HFFc6 (cell line): Measurements from ENCODE around the gene CLIC5. TPM values are rescaled to one million over a fixed set of nuclear protein-coding genes. Genes with fewer than 3 reads are reported as not detected.

Experiments
- DNase-seq: peaks from one replicate; pipeline ENCODE4 v3.0.0-alpha.2; 2018
- H3K27ac Mint-ChIP-seq: 2 replicates; pipeline ENCODE4 v1.8.0; 2020; ENCODE audit warnings: mild to moderate bottlenecking, mixed read lengths
- H3K27me3 Mint-ChIP-seq: 2 replicates; pipeline ENCODE4 v1.8.0; 2021; ENCODE audit warnings: mild to moderate bottlenecking, moderate library complexity, mixed read lengths; ENCODE audit not compliant: insufficient read depth
- H3K36me3 Mint-ChIP-seq: 2 replicates; pipeline ENCODE4 v1.8.0; 2021; ENCODE audit warnings: low read depth, mixed read lengths
- H3K4me1 Mint-ChIP-seq: 2 replicates; pipeline ENCODE4 v1.8.0; 2020; ENCODE audit warnings: low read depth, mixed read lengths
- H3K4me3 Mint-ChIP-seq: 2 replicates; pipeline ENCODE4 v1.8.0; 2020; ENCODE audit warnings: mild to moderate bottlenecking, moderate library complexity, mixed read lengths
- H3K9me3 Mint-ChIP-seq: 2 replicates; pipeline ENCODE4 v1.8.0; 2020; ENCODE audit warnings: mild to moderate bottlenecking, mixed read lengths
- CTCF ChIP-seq: fragments of 200-600 bp; sonication (generic); IDR thresholded peaks from 2 replicates; pipeline ENCODE4 v1.5.0; 2021; ENCODE audit warnings: antibody characterized with exemption, mild to moderate bottlenecking
- total RNA-seq, 6 experiments: library from RNA; stranded (reverse); fragmentation: NEBNext Ultra II Directional; extraction: Animal tissue kit (Norgen Biotek cat#: 25700); gene quantifications; 2 replicates in 1 of 6; 3 replicates in 5 of 6; pipeline ENCODE4 v1.2.3, GENCODE V29; 2021

Gene CLIC5
- total RNA-seq, 6 experiments from 2014 or later = not detected

- Mint-ChIP-seq H3K9me3 (no peaks in the 10 kb centered on the region), H3K36me3 (no peaks in the 10 kb centered on the region), H3K4me3 (no peak overlapping the region), H3K4me1 (no peaks in the 10 kb centered on the region), H3K27ac (no peak overlapping the region), H3K27me3 (peaks cover 24% of the 10 kb centered on the region)
- no peak for DNase-seq
- TF ChIP-seq CTCF = no peak
These were observed 178.0 kb downstream of the CLIC5 start for GRCh38 chr6:45837541-45838200.

GRCh38 chr6:45836984-45837383 lies 178.7 kb downstream of the CLIC5 start:
- DNase-seq = no peak
- Mint-ChIP-seq H3K4me3 (no peak overlapping the region), H3K36me3 (no peaks in the 10 kb centered on the region), H3K9me3 (no peaks in the 10 kb centered on the region), H3K27ac (no peak overlapping the region), H3K27me3 (peaks cover 25% of the 10 kb centered on the region), H3K4me1 (no peaks in the 10 kb centered on the region)
- TF ChIP-seq CTCF = no peak

GRCh38 chr6:45836438-45836824 lies 179.2 kb downstream of the CLIC5 start:
- Mint-ChIP-seq H3K36me3 (no peaks in the 10 kb centered on the region), H3K4me1 (no peaks in the 10 kb centered on the region), H3K27me3 (peaks cover 31% of the 10 kb centered on the region), H3K27ac (no peak overlapping the region), H3K9me3 (no peaks in the 10 kb centered on the region), H3K4me3 (no peak overlapping the region)
- DNase-seq = no peak
- no peak for TF ChIP-seq CTCF

- DNase-seq = no peak
- TF ChIP-seq CTCF = no peak
- Mint-ChIP-seq H3K9me3 (no peaks in the 10 kb centered on the region), H3K4me1 (peaks cover 5% of the 10 kb centered on the region), H3K27ac (no peak overlapping the region), H3K36me3 (no peaks in the 10 kb centered on the region), H3K27me3 (peaks cover 32% of the 10 kb centered on the region), H3K4me3 (no peak overlapping the region)
These were observed 179.8 kb downstream of the CLIC5 start for GRCh38 chr6:45835721-45836437.

GRCh38 chr6:45832063-45832462 lies 183.6 kb downstream of the CLIC5 start:
- H3K27ac Mint-ChIP-seq = no peak overlapping the region
- no peaks in the 10 kb centered on the region for H3K36me3 Mint-ChIP-seq
- DNase-seq = no peak
- TF ChIP-seq CTCF = no peak
- H3K27me3 Mint-ChIP-seq = peaks cover 18% of the 10 kb centered on the region
- H3K4me1 Mint-ChIP-seq = peaks cover 10% of the 10 kb centered on the region
- H3K9me3 Mint-ChIP-seq = no peaks in the 10 kb centered on the region
- no peak overlapping the region for H3K4me3 Mint-ChIP-seq

Other genes with a start within 250 kb of the CLIC5 start
- gene ENPP4, start 114.1 kb upstream of the CLIC5 start, total RNA-seq = under 1 TPM in 1 of 6 experiments, not detected in 5; 0.05 TPM
- gene ENPP5, start 155.1 kb upstream of the CLIC5 start, total RNA-seq = not detected